GM12864 (cell line): ENCODE measurements around the gene GFRA1.

Experiments used
- DNase-seq: peaks from one replicate; pipeline ENCODE4 v3.0.0-alpha.2; 2011; ENCODE audit warnings: low read depth
- H3K4me3 ChIP-seq: 2 replicates; pipeline ENCODE4 v1.5.1; 2011; ENCODE audit warnings: mild to moderate bottlenecking, low read depth, low read length, control low read depth
- TF ChIP-seq, protein P1 (sequence below): IDR thresholded peaks from 2 replicates; pipeline ENCODE4 v1.5.1; 2011; ENCODE audit warnings: low read depth, mild to moderate bottlenecking, moderate library complexity, low read length, control low read depth, inconsistent platforms; ENCODE audit errors: missing control alignments

The GFRA1 gene

DNA sequence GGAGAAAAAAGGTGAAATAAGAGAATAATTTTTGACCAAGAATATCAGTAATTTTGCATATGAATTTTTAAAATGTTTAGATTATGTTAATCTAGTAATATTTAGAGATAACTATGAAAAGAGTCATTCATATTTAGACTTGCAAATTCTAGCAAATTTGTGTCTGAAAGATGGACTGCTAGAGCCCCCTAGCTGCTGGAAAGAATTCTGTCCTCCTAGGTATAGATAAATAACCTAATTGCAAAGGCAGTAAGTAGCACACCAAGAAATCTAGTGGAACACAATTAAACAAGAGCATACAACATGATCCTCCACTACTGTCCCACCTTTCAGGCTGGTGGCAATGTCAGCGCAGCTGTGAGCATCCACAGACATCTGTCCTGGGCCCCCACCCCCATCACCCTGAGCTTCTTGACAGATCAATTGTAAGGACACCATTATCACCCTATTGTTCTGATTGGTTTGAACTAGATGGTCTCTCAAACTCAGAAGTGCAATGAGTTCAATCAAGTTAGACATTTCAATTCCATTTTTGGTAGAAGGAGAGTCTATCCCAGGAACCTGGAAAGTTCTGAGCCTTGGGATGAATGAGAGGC, 15.0 kb upstream of the GFRA1 start:
- no peak overlapping the region for H3K4me3 ChIP-seq
- no peak for DNase-seq
- TF ChIP-seq, protein P1, sequence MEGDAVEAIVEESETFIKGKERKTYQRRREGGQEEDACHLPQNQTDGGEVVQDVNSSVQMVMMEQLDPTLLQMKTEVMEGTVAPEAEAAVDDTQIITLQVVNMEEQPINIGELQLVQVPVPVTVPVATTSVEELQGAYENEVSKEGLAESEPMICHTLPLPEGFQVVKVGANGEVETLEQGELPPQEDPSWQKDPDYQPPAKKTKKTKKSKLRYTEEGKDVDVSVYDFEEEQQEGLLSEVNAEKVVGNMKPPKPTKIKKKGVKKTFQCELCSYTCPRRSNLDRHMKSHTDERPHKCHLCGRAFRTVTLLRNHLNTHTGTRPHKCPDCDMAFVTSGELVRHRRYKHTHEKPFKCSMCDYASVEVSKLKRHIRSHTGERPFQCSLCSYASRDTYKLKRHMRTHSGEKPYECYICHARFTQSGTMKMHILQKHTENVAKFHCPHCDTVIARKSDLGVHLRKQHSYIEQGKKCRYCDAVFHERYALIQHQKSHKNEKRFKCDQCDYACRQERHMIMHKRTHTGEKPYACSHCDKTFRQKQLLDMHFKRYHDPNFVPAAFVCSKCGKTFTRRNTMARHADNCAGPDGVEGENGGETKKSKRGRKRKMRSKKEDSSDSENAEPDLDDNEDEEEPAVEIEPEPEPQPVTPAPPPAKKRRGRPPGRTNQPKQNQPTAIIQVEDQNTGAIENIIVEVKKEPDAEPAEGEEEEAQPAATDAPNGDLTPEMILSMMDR, result peak; percentile 43

DNA sequence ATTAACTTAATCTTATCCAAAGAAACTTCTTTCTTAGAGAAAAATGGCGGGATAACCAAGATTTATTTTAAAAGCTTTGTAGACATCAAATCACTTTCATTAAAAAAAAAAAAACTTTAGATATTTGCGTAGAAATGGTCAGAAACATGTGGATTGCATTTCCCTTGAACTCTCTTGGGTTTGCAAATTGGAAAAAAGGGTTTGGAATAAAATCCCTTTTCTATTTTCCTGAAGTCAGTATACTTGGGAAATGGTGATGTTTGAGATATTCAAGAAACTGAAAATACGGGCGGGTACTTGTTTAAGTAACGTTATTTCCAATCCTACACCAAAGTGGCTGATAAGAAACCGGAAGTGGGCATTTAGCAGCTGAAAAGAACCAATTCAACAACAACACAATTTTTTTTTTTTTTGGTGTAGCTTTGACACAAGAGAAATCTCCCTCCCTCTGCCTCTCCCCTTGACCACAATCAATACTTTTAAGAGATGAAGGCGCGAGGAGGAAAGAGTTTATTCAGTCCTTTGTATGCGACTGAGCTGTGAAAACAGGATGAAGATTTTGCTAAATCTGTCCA, 13.7 kb upstream of the GFRA1 start:
- TF ChIP-seq, protein P1, result no peak
- no peak for DNase-seq
- no peak overlapping the region for H3K4me3 ChIP-seq

DNA sequence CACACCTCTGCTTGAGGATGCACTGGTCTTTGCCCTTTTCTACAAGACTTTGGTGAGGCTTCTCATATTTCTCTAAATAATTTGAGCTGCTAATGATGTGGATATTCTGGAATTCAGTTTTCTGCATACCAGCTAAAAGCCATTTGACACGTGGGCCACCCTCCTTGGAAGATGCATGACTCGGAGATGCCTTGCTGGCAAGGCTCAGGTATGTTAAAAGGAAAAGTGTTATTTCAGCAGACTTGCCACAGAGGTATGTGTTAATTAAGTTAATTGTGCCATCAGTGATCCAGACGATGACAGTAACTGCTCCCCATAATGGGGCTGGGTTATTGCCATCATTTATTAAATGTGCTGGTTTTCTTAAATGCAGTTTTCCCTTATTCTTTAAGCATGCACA, 8.8 kb upstream of the GFRA1 start:
- no peak overlapping the region for H3K4me3 ChIP-seq
- DNase-seq, result no peak
- TF ChIP-seq, protein P1, result no peak

DNA sequence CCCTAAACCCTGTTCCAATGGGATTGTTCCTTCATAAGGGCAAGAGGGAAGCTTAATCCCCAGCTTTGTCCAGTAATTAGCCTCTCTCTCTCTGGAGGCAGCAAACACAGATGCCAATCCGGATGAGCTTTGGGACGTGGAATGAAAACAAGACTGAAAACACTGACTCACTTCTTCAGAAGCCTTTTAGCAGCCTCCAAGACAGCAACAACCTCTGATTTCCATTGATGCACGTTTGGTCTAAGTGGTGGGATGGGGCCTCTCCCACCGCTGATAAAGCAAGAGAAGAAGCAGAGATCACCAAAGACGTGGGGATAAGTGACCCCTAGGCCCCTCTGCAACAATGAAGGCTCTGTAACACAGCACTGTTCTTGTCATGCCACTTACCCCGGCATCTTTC, 5.8 kb upstream of the GFRA1 start:
- no peak overlapping the region for H3K4me3 ChIP-seq
- no peak for DNase-seq
- TF ChIP-seq, protein P1, result no peak

DNA sequence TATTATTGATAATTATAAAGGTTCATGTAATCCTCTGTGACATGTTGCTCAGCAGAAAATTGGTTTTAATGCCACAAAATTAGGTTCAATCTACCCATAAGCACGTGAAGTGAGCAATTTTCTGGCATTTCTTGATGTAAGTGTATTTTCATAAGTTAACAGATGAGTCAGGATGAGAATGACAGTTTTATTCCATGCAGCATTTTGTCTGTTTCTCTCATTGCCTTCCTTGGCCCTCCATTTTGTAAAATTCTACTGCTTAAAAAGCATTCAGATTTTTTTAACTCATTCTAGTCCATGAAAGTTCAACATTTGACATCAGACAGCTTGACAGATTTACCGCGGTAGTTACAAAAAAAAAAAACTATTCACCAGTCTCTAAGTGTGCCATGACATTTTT, 4.0 kb upstream of the GFRA1 start:
- TF ChIP-seq, protein P1, result no peak
- no peak overlapping the region for H3K4me3 ChIP-seq
- DNase-seq, result no peak

DNA sequence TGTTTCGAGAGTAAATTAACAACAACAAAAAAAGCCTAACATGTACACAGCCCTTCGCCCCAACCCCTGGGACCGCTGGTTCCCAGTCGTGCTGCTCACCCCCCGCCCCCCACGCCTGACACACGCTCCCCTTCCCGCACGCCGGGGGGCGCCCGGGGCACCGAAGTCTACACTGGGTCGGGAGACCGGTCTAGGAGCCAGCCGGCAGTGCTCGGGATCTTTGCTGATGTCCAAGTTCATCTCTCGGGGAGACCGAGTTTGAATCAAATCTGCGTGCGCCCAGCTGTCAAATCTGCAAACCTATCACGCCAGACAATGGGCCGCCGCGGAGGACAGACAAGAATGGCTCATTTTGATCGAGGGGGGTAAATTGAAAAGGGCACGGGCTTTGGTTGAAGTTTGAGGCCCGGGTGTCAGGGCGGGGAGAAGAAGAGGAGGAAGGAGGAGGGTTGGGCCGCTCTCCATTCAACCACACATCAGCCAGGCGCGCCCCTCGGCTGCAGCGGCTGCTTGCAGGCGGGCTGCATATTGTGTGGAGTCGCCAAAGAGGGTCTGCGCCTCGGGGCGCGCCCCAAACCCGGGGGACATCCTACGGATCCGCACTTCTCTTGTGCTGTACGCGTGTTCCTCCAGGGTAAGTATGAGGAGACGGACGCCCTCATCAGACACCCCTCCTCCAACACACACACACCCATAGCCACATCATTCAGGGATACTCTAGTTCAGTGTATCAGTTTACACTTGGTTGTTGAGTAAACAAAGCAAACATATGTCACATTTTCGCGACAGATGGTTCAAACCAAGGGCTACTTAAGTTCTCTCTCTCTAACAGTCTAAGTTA, 1.3 kb upstream of the GFRA1 start:
- DNase-seq, result no peak
- no peak overlapping the region for H3K4me3 ChIP-seq
- TF ChIP-seq, protein P1, result no peak
